CD4-positive, alpha-beta memory T cell (primary cell): ENCODE measurements around the gene LSM12. TPM values are rescaled to one million over a fixed set of nuclear protein-coding genes. Genes with fewer than 3 reads are reported as not detected.
"Not testable (repeated sequence)": the region's sequence is repeated elsewhere in the genome, so short reads cannot be mapped to it uniquely, and the experiment has no call there.

Experiments used
- CTCF ChIA-PET: fragments of 350-600 bp; sonication (Branson Sonifier 250); formaldehyde crosslinking; loops from one replicate; lab custom pipeline; 2021; ENCODE audit warnings: inconsistent platforms; ENCODE audit not compliant: partially characterized antibody; lab: Charles Lee
- POLR2A ChIA-PET: fragments of 350-600 bp; sonication (Branson Sonifier 250); formaldehyde crosslinking; loops from one replicate; lab custom pipeline; 2021; ENCODE audit not compliant: partially characterized antibody; lab: Charles Lee
- DNase-seq, 5 donors: peaks; one replicate each; pipeline versions ENCODE4 v3.0.0 to v3.0.0-alpha.2; 2020 to 2022; ENCODE audit warnings: mixed read lengths in 1 of 5
- H3K27ac ChIP-seq: one replicate; pipeline ENCODE4 v1.7.0; 2013; ENCODE audit warnings: low read depth, low read length
- H3K27me3 ChIP-seq: 2 replicates; pipeline ENCODE4 v1.7.0; 2013; ENCODE audit warnings: mild to moderate bottlenecking, low read length, moderate library complexity; ENCODE audit not compliant: insufficient read depth
- H3K36me3 ChIP-seq: 2 replicates; pipeline ENCODE4 v1.7.0; 2013; ENCODE audit warnings: mild to moderate bottlenecking, low read length, moderate library complexity; ENCODE audit not compliant: insufficient read depth
- H3K4me1 ChIP-seq: 2 replicates; pipeline ENCODE4 v1.7.0; 2013; ENCODE audit warnings: mild to moderate bottlenecking, low read length, moderate library complexity; ENCODE audit not compliant: insufficient read depth
- H3K4me3 ChIP-seq, 2 donors: one replicate each; pipeline ENCODE4 v1.7.0; 2013; ENCODE audit warnings: low read length in 2 of 2, mild to moderate bottlenecking in 1 of 2
- H3K9me3 ChIP-seq, 2 donors: one replicate each; pipeline ENCODE4 v1.7.0; 2013; ENCODE audit warnings: low read length in 2 of 2, control low read depth in 1 of 2; ENCODE audit not compliant: control insufficient read depth in 1 of 2
- H3K27ac Mint-ChIP-seq, 7 donors: one replicate each; pipeline ENCODE4 v1.8.0; 2020 to 2021; ENCODE audit warnings: mixed read lengths in 7 of 7, mild to moderate bottlenecking in 6 of 7, inconsistent platforms in 3 of 7, moderate library complexity in 3 of 7
- H3K27me3 Mint-ChIP-seq, 2 donors: one replicate each; pipeline ENCODE4 v1.8.0; 2020 to 2021; ENCODE audit warnings: mixed read lengths in 2 of 2
- H3K36me3 Mint-ChIP-seq, 2 donors: one replicate each; pipeline ENCODE4 v1.8.0; 2020 to 2021; ENCODE audit warnings: mixed read lengths in 2 of 2, inconsistent platforms in 1 of 2, mild to moderate bottlenecking in 1 of 2
- H3K4me1 Mint-ChIP-seq, 4 donors: one replicate each; pipeline ENCODE4 v1.8.0; 2020 to 2021; ENCODE audit warnings: mixed read lengths in 4 of 4, mild to moderate bottlenecking in 1 of 4
- H3K4me3 Mint-ChIP-seq, 8 donors: one replicate each; pipeline ENCODE4 v1.8.0; 2020 to 2021; ENCODE audit warnings: mixed read lengths in 8 of 8, mild to moderate bottlenecking in 7 of 8, moderate library complexity in 6 of 8, inconsistent platforms in 3 of 8
- H3K9me3 Mint-ChIP-seq, 8 donors: one replicate each; pipeline ENCODE4 v1.8.0; 2020 to 2021; ENCODE audit warnings: mixed read lengths in 8 of 8, mild to moderate bottlenecking in 5 of 8, inconsistent platforms in 3 of 8, moderate library complexity in 1 of 8
- intact Hi-C: fragments of 100-400 bp; cut with micrococcal nuclease; formaldehyde crosslinking; loops from one replicate; pipeline ENCODE4 v1.15.1; 2023
- polyA plus RNA-seq, 2 donors: library from polyadenylated mRNA; unstranded; fragments of 300-500 nt; fragmentation: Illumina TruSeq; gene quantifications; one replicate each; pipeline ENCODE4 v1.2.3, GENCODE V29; 2021
- total RNA-seq, 2 experiments: library from RNA; stranded (reverse); gene quantifications; one replicate each; pipeline ENCODE4 v1.2.3, GENCODE V29; 2021

Gene LSM12
- total and polyA plus RNA-seq, 4 experiments from 2014 or later, result 35.3 to 74.0 (median 46.5) TPM

GRCh38 chr17:44053125-44053872 is 13.2 kb downstream of the LSM12 start:
- no peaks in the 10 kb centered on the region for H3K27me3 Mint-ChIP-seq
- no peaks in the 10 kb centered on the region for H3K27me3 ChIP-seq
- intact Hi-C loops, result no loop called here
- no peak overlapping the region for H3K4me3 ChIP-seq
- no peaks in the 10 kb centered on the region for H3K9me3 ChIP-seq
- CTCF ChIA-PET, result interaction anchor here (0.6 to 1.5 kb wide), 2 partner anchors 9 to 109 kb away, joined by 3 to 5 read pairs; no protein-coding TSS in a partner anchor
- POLR2A ChIA-PET, result no interaction called here
- no peaks in the 10 kb centered on the region for H3K4me1 ChIP-seq
- no peak overlapping the region for H3K27ac ChIP-seq
- DNase-seq, result no peak
- H3K9me3 Mint-ChIP-seq, result no peaks in the 10 kb centered on the region
- H3K36me3 ChIP-seq, result peaks cover 46% of the 10 kb centered on the region
- no peak overlapping the region for H3K4me3 Mint-ChIP-seq
- peak overlapping the region in 4 of 7 donors; percentile 39 to 84 (median 46) for H3K27ac Mint-ChIP-seq
- peaks cover 13 to 44% of the 10 kb centered on the region in 2 donors for H3K36me3 Mint-ChIP-seq
- peaks cover 11 to 19% (median 13%) of the 10 kb centered on the region in 4 donors for H3K4me1 Mint-ChIP-seq

DNA sequence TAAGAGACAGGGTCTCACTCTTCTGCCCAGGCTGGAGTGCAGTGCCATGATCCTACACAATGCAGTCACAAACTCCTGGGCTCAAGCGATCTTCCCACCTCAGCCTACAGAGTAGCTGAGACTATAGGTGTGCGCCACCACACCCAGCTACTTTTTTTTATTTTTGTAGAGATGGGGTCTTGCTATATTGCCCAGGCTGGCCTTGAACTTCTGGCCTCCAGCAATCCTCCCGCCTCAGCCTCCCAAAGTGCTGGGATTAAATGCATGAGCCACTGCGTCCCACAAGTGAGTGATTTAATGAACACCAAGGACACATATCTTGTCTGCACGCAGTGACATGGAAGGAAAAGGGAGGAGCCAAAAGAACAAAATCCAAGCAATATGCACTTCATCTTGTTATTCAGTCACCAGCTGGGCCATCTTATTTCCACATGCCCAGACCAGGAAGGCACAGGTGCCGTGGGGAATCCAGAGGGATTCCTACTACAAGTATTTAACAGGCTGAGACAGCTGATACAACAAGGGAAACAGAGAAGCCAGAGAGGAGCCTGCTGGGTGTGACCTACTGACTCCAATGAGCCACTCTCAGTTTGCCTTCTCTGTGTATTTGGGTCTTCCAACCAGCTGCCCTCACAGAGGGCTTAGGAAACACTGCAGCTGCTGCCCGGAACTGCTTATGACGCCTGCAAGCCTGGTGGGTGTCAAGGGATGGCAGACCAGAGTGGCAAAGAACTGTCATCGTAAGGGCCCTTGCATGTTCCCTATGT is 17.0 kb downstream of the LSM12 start:
- Mint-ChIP-seq H3K4me1 (peaks cover 11 to 16% (median 13%) of the 10 kb centered on the region in 4 donors), H3K9me3 (no peaks in the 10 kb centered on the region), H3K27ac (peak overlapping the region in 1 of 7 donors; percentile 68), H3K36me3 (peaks cover 16 to 41% of the 10 kb centered on the region in 2 donors), H3K27me3 (no peaks in the 10 kb centered on the region), H3K4me3 (no peak overlapping the region)
- Histone ChIP-seq H3K36me3 (peaks cover 46% of the 10 kb centered on the region), H3K9me3 (no peaks in the 10 kb centered on the region), H3K4me1 (no peaks in the 10 kb centered on the region), H3K27me3 (no peaks in the 10 kb centered on the region), H3K4me3 (no peak overlapping the region), H3K27ac (no peak overlapping the region)
- ChIA-PET POLR2A (interaction anchor here (1.1 kb wide), 1 partner anchor 11 kb away, joined by 3 read pairs; no protein-coding TSS in a partner anchor), CTCF (interaction anchor here (0.6 to 1.6 kb wide), 2 partner anchors 9 to 130 kb away, joined by 4 read pairs; no protein-coding TSS in a partner anchor)
- intact Hi-C loops, result no loop called here
- no peak for DNase-seq

- H3K4me3 Mint-ChIP-seq, intact Hi-C loops, H3K4me1 ChIP-seq, CTCF ChIA-PET, H3K27ac ChIP-seq, H3K9me3 Mint-ChIP-seq, H3K4me3 ChIP-seq, H3K9me3 ChIP-seq, H3K27me3 Mint-ChIP-seq, H3K27me3 ChIP-seq, H3K4me1 Mint-ChIP-seq, DNase-seq: not testable (repeated sequence)
- Mint-ChIP-seq H3K27ac (peak overlapping the region in 2 of 7 donors; percentile 29 to 60), H3K36me3 (peaks cover 8 to 29% of the 10 kb centered on the region in 2 donors)
- POLR2A ChIA-PET, result interaction anchor here (1.0 kb wide), 1 partner anchor 10 kb away, joined by 3 read pairs; no protein-coding TSS in a partner anchor
- H3K36me3 ChIP-seq, result peaks cover 38% of the 10 kb centered on the region
Measured at GRCh38 chr17:44046893-44047292, 19.6 kb downstream of the LSM12 start.

GRCh38 chr17:44045486-44045885 is 21.0 kb downstream of the LSM12 start:
- Mint-ChIP-seq H3K9me3 (no peaks in the 10 kb centered on the region), H3K4me1 (peaks cover 8 to 12% (median 10%) of the 10 kb centered on the region in 4 donors), H3K4me3 (no peak overlapping the region), H3K36me3 (peaks cover 13 to 32% of the 10 kb centered on the region in 2 donors), H3K27me3 (no peaks in the 10 kb centered on the region), H3K27ac (peak overlapping the region in 1 of 7 donors; percentile 51)
- H3K4me3 ChIP-seq, result no peak overlapping the region
- intact Hi-C loops, result no loop called here
- no peaks in the 10 kb centered on the region for H3K9me3 ChIP-seq
- H3K27ac ChIP-seq, result no peak overlapping the region
- peaks cover 27% of the 10 kb centered on the region for H3K36me3 ChIP-seq
- CTCF ChIA-PET, result interaction anchor here (1.1 to 7.9 kb wide), 2 partner anchors 100 to 166 kb away, joined by 3 to 120 read pairs; partner anchors contain the start of gene PPY
- H3K4me1 ChIP-seq, result peaks cover 8% of the 10 kb centered on the region
- H3K27me3 ChIP-seq, result no peaks in the 10 kb centered on the region
- no peak for DNase-seq
- POLR2A ChIA-PET, result interaction anchor here (0.6 kb wide), 1 partner anchor 42 kb away, joined by 4 read pairs; no protein-coding TSS in a partner anchor

DNA sequence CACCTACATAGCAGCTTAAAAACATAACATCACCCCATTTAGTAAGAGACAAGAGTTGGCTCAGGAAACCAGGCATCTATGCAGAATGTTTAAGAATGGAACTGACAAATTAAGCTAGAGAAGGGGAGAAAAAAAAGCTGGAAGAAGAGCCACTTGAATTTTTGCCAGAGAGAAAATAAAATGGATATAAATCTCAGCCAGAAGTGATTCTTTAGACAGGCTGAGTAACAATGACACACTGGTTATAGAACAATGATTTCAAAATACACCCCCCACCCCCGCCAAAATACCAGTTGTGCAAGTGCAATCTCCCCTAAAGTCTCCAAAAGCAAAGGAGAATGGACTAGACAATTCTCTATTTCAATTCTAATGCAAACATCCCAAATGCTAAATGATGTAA is 22.4 kb downstream of the LSM12 start:
- Mint-ChIP-seq H3K9me3 (no peaks in the 10 kb centered on the region), H3K27me3 (no peaks in the 10 kb centered on the region), H3K4me1 (peaks cover 11 to 16% (median 13%) of the 10 kb centered on the region in 4 donors), H3K4me3 (no peak overlapping the region), H3K27ac (peak overlapping the region in 3 of 7 donors; percentile 18 to 35 (median 34)), H3K36me3 (peaks cover 21 to 33% of the 10 kb centered on the region in 2 donors)
- Histone ChIP-seq H3K36me3 (peaks cover 23% of the 10 kb centered on the region), H3K4me1 (peaks cover 8% of the 10 kb centered on the region), H3K27me3 (no peaks in the 10 kb centered on the region), H3K9me3 (no peaks in the 10 kb centered on the region), H3K27ac (no peak overlapping the region), H3K4me3 (no peak overlapping the region)
- ChIA-PET POLR2A (interaction anchor here (0.6 kb wide), 1 partner anchor 14 kb away, joined by 3 read pairs; no protein-coding TSS in a partner anchor), CTCF (interaction anchor here (0.5 to 7.9 kb wide), 12 partner anchors 11 to 233 kb away, joined by 3 to 120 read pairs (median 3); partner anchors contain the start of genes MPP2, PPY and TMEM101)
- DNase-seq, result no peak
- intact Hi-C loops, result no loop called here

- Mint-ChIP-seq H3K4me1 (peaks cover 11 to 16% (median 12%) of the 10 kb centered on the region in 4 donors), H3K4me3 (no peak overlapping the region), H3K36me3 (peaks cover 24 to 34% of the 10 kb centered on the region in 2 donors), H3K9me3 (no peaks in the 10 kb centered on the region), H3K27me3 (no peaks in the 10 kb centered on the region), H3K27ac (peak overlapping the region in 1 of 7 donors; percentile 90)
- no peak overlapping the region for H3K27ac ChIP-seq
- H3K27me3 ChIP-seq, result no peaks in the 10 kb centered on the region
- no peaks in the 10 kb centered on the region for H3K9me3 ChIP-seq
- ChIA-PET POLR2A (interaction anchor here (0.6 kb wide), 1 partner anchor 15 kb away, joined by 3 read pairs; no protein-coding TSS in a partner anchor), CTCF (interaction anchor here (0.7 to 7.9 kb wide), 13 partner anchors 18 to 234 kb away, joined by 3 to 120 read pairs (median 3); partner anchors contain the start of genes CD300LG, MPP2, PPY and TMEM101)
- DNase-seq, result no peak
- H3K36me3 ChIP-seq, result peaks cover 22% of the 10 kb centered on the region
- no peak overlapping the region for H3K4me3 ChIP-seq
- intact Hi-C loops, result no loop called here
- H3K4me1 ChIP-seq, result peaks cover 8% of the 10 kb centered on the region
Measured at GRCh38 chr17:44043272-44043696, 23.2 kb downstream of the LSM12 start.
